ENCODE results near the gene PCDHGA1. TPM values are rescaled to one million over a fixed set of nuclear protein-coding genes. Genes with fewer than 3 reads are reported as not detected.

PCDHGA1 gene
- total RNA-seq, 1 experiment from 2014 or later: 0.63 TPM

GRCh38 chr5:141298376-141298775, 31.9 kb upstream of the PCDHGA1 start:
- Histone ChIP-seq H2BK20ac (ENCODE audit: low read depth, low read length, poor library complexity, severe bottlenecking) (no peak overlapping the region), H4K91ac (ENCODE audit: insufficient read length, low read depth, low read length) (no peak overlapping the region), H3K4me2 (ENCODE audit: insufficient read depth, insufficient read length, low read length) (no peak overlapping the region), H3K27me3 (ENCODE audit: insufficient read depth, low read length) (no peaks in the 10 kb centered on the region), H4K8ac (replicated peaks; ENCODE audit: insufficient read length, low read depth, low read length) (no peak overlapping the region), H3K23ac (ENCODE audit: insufficient read length, low read depth, low read length) (no peak overlapping the region), H4K5ac (ENCODE audit: insufficient read length, low read depth, low read length) (no peak overlapping the region), H2BK120ac (ENCODE audit: low read depth, low read length, poor library complexity, severe bottlenecking) (no peak overlapping the region), H3K23me2 (ENCODE audit: insufficient read length, low read depth, low read length, poor library complexity, severe bottlenecking) (no peaks in the 10 kb centered on the region), H2BK15ac (ENCODE audit: low read depth, low read length) (no peak overlapping the region), H3K27ac (ENCODE audit: insufficient read length, low read depth, low read length) (no peak overlapping the region), H3K9me3 (ENCODE audit: control insufficient read depth, low read depth, low read length) (no peaks in the 10 kb centered on the region), H2AFZ (ENCODE audit: low read length) (no peak overlapping the region), H2BK5ac (ENCODE audit: insufficient read length, low read length) (no peak overlapping the region), H3K79me2 (ENCODE audit: insufficient read depth, low read length) (no peaks in the 10 kb centered on the region), H3K56ac (ENCODE audit: insufficient read length, low read depth, low read length) (no peak overlapping the region), H3K79me1 (ENCODE audit: insufficient read depth, low read depth, low read length, poor library complexity, severe bottlenecking) (no peaks in the 10 kb centered on the region), H3K9ac (ENCODE audit: extremely low read depth, insufficient read length, low read length) (no peak overlapping the region), H2AK5ac (ENCODE audit: insufficient read length, low read length) (no peak overlapping the region), H2BK12ac (ENCODE audit: insufficient read length, low read depth, low read length) (no peak overlapping the region), H3K4ac (ENCODE audit: low read depth, low read length) (no peak overlapping the region), H3T11ph (ENCODE audit: low read length) (no peak overlapping the region), H3K18ac (ENCODE audit: insufficient read length, low read depth, low read length) (no peak overlapping the region), H3K14ac (ENCODE audit: insufficient read depth, low read length) (no peak overlapping the region), H3K4me1 (ENCODE audit: insufficient read depth, low read length) (no peaks in the 10 kb centered on the region), H4K20me1 (ENCODE audit: control insufficient read depth, insufficient read depth, insufficient read length) (no peaks in the 10 kb centered on the region)
- no peak for DNase-seq
- Mint-ChIP-seq H3K27ac (no peak overlapping the region), H3K27me3 (ENCODE audit: low read depth) (no peaks in the 10 kb centered on the region), H3K4me3 (no peak overlapping the region), H3K9me3 (peaks cover 12 to 37% of the 10 kb centered on the region in 2 experiments; a peak in 4 of 5 replicates), H3K36me3 (ENCODE audit: insufficient read depth in 1 of 3, low read depth in 3 of 3) (peaks cover 0 to 4% (median 0%) of the 10 kb centered on the region in 3 experiments; a peak in 3 of 7 replicates), H3K4me1 (no peaks in the 10 kb centered on the region)
- no CpG with 5 or more reads among the region's 4 CpGs for WGBS (ENCODE audit: extremely low coverage, insufficient read length, low lambda C conversion rate)
- no peak for TF ChIP-seq CTCF (conservative IDR thresholded peaks at IDR 0.05)
